GM10266 (cell line): Measurements from ENCODE around the gene SRSF9.
A peak's percentile ranks its signal among the peaks of the same experiment; 100 is the strongest.

Source experiments
- DNase-seq: peaks from one replicate; pipeline ENCODE4 v3.0.0; 2012; ENCODE audit errors: extremely low spot score
- TF ChIP-seq, protein P1 (sequence below): IDR thresholded peaks from 2 replicates; pipeline ENCODE4 v1.5.1; 2012; ENCODE audit warnings: mild to moderate bottlenecking, low read depth; ENCODE audit not compliant: control insufficient read depth, insufficient read depth; ENCODE audit errors: missing control alignments

The SRSF9 gene

DNA sequence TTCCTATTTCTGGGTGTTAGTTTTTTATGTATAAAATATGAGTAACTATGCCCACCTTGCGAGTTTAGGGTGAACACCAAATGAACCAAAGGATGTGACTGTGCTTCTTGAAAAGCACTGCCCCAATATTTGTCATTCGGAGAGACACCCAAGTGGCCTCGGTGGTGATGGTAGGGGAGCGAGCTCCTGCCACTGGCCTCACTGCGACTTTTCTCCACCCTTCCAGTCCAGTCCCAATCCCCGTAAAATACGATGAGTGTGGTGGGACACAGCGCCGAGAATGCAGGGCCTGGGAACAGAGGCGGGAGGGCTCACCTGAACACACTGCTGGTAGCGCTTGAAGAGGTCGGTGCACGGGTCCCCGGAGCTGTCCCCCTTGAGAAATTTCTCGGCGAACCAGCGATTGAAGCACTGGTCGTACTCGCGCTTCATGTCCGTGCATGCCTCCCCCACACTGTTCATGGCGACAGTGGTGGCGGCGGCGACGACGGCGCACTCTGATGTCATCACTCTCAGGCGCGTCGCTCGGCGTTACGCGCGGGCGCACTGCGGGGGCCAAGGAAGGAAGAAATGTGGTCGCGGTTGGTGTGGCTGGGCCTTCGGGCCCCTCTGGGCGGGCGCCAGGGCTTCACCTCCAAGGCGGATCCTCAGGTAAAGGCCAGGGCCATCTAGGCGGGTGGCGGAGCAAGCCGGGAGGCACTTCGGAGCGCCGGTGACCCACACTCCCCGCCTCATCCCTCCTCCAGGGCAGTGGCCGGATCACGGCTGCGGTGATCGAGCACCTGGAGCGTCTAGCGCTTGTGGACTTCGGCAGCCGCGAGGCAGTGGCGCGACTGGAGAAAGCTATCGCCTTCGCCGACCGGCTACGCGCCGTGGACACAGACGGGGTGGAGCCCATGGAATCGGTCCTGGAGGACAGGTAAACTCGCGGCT, 23.4 kb downstream of the SRSF9 start, which contains the start of the genes GATC and TRIAP1:
Gene GATC, plus strand, starts transcription at position 534 of the 933 bp plus-strand sequence. Its CDS starts 37 bp downstream, at position 571.
Gene TRIAP1, minus strand, starts transcription at position 474 of the 933 bp plus-strand sequence. Its CDS starts 12 bp downstream, at position 462.
- TF ChIP-seq, protein P1, sequence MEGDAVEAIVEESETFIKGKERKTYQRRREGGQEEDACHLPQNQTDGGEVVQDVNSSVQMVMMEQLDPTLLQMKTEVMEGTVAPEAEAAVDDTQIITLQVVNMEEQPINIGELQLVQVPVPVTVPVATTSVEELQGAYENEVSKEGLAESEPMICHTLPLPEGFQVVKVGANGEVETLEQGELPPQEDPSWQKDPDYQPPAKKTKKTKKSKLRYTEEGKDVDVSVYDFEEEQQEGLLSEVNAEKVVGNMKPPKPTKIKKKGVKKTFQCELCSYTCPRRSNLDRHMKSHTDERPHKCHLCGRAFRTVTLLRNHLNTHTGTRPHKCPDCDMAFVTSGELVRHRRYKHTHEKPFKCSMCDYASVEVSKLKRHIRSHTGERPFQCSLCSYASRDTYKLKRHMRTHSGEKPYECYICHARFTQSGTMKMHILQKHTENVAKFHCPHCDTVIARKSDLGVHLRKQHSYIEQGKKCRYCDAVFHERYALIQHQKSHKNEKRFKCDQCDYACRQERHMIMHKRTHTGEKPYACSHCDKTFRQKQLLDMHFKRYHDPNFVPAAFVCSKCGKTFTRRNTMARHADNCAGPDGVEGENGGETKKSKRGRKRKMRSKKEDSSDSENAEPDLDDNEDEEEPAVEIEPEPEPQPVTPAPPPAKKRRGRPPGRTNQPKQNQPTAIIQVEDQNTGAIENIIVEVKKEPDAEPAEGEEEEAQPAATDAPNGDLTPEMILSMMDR = no peak
- peak; percentile 78 for DNase-seq

DNA sequence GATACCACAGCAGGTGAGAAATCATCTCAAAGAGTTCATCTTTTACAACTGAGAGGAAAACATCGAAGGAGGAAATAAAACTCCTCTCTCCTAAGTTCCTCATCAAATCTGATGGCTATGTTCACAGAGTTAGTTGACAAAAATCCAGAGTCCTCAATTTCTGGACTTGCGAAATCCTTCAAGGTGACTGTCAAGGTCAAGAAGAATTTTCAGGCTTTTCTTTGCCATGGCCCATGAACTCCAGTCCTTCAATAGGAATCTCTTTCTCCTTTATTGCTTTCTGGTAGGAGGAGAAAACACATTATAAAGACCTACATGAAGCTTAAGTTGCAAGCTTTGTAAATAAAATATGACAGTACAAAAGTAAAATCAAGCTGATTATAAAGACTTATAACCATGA, 24.9 kb downstream of the SRSF9 start:
- TF ChIP-seq, protein P1 = no peak
- DNase-seq = no peak

DNA sequence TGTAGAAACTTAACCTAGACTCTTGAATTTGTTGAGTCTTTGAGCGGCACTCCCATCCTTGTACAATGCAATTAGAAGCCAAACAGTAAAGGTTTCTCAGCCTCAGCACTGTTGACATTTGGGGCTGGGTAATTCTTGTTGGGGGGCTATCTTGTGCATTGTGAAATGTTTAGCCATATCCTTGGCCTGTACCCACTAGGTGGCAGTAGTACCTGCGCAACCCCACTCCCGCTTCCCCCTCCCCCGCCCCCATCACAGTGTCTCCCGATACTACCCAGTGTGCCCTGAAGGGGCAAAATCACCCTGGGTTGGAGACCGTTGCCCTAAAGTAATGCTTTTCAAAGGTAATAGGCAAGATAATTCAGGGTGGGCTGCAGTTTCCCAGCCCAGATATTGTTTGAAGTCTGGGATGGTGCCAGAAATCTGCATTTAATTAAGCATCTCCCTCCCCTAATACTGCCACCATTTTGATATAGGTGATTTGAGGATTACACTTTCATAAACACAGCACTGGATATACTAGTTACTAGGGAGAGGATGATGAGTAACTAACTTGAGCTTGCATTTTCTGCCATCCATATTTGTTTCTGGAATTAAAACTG, 29.8 kb downstream of the SRSF9 start:
- TF ChIP-seq, protein P1 = peak; percentile 48
- DNase-seq = peak; percentile 78

DNA sequence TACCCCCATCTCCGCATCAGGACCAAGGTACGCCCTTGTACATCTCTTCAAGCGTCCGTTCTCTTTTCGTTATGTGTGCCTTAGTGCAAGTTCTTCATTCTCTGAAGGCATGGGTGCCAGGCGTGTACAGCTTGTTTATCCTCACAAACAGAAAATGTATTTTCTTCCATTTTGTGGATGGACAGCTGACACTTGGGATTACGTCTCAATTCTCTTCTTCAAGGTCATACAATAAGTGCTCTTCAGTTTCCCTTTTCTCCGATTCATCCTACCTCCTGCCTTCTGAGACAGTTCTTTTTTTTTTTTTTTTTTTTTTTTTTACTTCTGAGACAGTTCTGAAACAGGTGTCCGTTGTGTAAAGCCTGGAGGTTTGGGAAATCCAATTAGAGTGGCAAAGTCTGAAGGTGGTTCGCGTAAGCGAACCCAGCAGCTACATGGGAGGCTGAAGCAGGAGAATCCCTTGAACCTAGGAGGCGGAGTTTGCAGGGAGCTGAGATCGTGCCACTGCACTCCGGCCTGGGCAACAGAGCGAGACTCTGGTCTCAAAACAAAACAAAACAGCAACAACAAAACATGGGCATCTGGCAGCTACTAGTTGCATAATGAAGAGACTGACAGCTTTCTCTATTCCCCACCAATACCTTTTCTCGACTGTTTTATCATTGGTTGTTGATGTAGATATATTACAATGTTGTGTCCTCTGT, 30.9 kb downstream of the SRSF9 start:
- TF ChIP-seq, protein P1 = no peak
- DNase-seq = no peak

DNA sequence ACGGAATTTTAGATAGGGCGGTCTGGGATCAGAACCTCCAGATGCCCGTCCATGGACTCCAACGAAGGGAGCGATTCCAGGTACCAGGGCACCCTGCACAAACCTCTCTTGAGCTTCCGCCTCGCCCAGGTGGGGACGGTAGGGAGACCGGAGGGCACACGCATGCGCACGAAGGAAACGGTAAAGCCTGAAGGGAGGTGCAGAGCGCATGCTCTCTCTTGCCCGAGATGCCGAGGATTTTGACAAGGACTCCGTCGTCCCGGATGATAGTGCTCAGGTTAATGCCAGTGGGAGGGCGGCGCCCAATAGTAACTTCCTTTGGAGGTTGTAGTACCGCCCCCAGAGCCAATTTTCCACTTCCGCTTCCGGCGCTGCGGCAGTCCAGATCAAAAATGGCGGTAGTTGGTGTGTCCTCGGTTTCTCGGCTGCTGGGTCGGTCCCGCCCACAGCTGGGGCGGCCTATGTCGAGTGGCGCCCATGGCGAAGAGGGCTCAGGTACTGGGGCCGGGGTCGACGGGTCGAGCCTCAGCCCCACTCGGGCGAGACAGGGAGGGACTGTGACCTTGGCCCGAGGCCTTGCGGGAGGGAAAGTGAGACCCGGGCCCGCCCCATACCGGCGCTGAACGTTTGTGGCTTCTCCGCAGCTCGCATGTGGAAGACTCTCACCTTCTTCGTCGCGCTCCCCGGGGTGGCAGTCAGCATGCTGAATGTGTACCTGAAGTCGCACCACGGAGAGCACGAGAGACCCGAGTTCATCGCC, 31.6 kb downstream of the SRSF9 start, which contains the start of gene COX6A1:
Gene COX6A1, plus strand, starts transcription at position 379 of the 760 bp plus-strand sequence. Its CDS starts 14 bp downstream, at position 393.
- peak; percentile 96 for DNase-seq
- TF ChIP-seq, protein P1 = peak; percentile 16

DNA sequence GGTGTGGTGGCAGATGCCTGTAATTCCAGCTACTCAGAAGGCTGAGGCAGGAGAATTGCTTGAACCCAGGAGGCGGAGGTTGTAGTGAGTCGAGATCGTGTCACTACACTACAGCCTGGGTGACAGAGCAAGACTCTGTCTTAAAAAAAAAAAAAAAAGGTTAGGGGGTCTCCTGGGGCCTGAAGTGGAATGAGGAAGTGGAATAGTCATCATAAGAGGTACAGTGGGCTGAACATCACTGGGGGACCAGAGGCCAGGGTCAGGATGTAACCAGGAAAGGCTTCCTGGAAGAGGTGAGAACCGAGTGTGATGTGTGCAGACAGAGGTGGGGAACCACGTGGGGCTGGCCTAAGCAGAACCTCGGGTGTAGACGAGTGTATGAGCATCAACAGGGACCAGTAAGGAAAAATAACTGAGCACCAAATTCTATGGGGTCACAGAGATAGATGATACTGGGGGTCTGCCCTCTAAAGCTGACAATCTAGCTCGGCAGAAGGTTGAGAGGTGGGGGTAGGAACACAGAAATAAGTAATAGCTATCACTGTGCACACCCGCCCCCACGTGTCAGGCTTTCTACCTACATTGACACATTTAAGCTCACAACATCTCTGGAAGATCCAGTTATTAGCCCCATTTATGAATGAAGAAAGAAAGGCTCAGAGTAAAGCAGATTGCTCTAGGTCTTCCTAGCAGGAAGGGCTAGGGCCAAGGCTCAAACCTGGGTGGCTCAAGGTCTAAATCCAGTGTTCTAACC, 36.6 kb downstream of the SRSF9 start:
- no peak for DNase-seq
- TF ChIP-seq, protein P1 = no peak
